Prostate gland (tissue), 2 donors: ENCODE data around the gene PDE6A. TPM values are rescaled to one million over a fixed set of nuclear protein-coding genes. Genes with fewer than 3 reads are reported as not detected.

ENCODE experiments used
- DNase-seq: peaks from one replicate; pipeline ENCODE4 v3.0.0-alpha.2; 2019; ENCODE audit warnings: low spot score
- H3K27ac ChIP-seq, 2 donors: fragments of 200-600 bp; sonication (generic); 2 replicates each; pipeline ENCODE4 v1.5.1; 2017 to 2019
- H3K27me3 ChIP-seq: fragments of 200-600 bp; sonication (generic); replicated peaks from 2 replicates; pipeline ENCODE4 v1.5.1; 2019; ENCODE audit not compliant: insufficient read depth
- H3K36me3 ChIP-seq, 2 donors: fragments of 200-600 bp; sonication (generic); 1 replicate in 1 of 2; 2 replicates in 1 of 2; pipeline versions ENCODE4 v1.5.1 to v1.8.1; 2017 to 2019
- H3K4me1 ChIP-seq: fragments of 200-600 bp; sonication (generic); replicated peaks from 2 replicates; pipeline ENCODE4 v1.5.1; 2019
- H3K4me3 ChIP-seq, 2 donors: fragments of 200-600 bp; sonication (generic); 2 replicates each; pipeline ENCODE4 v1.5.1; 2017 to 2019
- H3K9me3 ChIP-seq: fragments of 200-600 bp; sonication (generic); 2 replicates; pipeline ENCODE4 v1.5.1; 2017
- CTCF ChIP-seq, 4 experiments: fragments of 200-600 bp in 2 of 4; fragments of 450-650 bp in 2 of 4; sonication (generic) in 2 of 4; IDR thresholded peaks; 1 replicate in 3 of 4; 2 replicates in 1 of 4; pipeline ENCODE4 v1.5.1; 2016 to 2019; ENCODE audit warnings: antibody characterized with exemption in 4 of 4, mild to moderate bottlenecking in 2 of 4, moderate library complexity in 2 of 4
- POLR2A ChIP-seq: fragments of 450-650 bp; IDR thresholded peaks from one replicate; pipeline ENCODE4 v1.6.1; 2016; ENCODE audit warnings: antibody characterized with exemption, mild to moderate bottlenecking
- POLR2AphosphoS5 ChIP-seq: sonication (generic); formaldehyde crosslinking; IDR thresholded peaks from one replicate; pipeline ENCODE4 v1.6.1; 2017; ENCODE audit warnings: antibody characterized with exemption
- WGBS: methylation state at CpG from one replicate; pipeline ENCODE4 v1.1.5; 2018; 5-methylcytosine and 5-hydroxymethylcytosine counted together
- intact Hi-C: fragments of 100-400 bp; cut with DNase I; formaldehyde crosslinking; loops from one replicate; pipeline ENCODE4 v1.14.2; 2022
- total RNA-seq, 2 donors: library from RNA; depleted of rRNA; stranded (reverse); fragments of >200 nt; gene quantifications; one replicate each; pipeline ENCODE4 v1.1.0, GENCODE V29; 2016

The PDE6A gene
- total RNA-seq, 2 donors from 2014 or later = 0.91 TPM; not detected in 1

DNA sequence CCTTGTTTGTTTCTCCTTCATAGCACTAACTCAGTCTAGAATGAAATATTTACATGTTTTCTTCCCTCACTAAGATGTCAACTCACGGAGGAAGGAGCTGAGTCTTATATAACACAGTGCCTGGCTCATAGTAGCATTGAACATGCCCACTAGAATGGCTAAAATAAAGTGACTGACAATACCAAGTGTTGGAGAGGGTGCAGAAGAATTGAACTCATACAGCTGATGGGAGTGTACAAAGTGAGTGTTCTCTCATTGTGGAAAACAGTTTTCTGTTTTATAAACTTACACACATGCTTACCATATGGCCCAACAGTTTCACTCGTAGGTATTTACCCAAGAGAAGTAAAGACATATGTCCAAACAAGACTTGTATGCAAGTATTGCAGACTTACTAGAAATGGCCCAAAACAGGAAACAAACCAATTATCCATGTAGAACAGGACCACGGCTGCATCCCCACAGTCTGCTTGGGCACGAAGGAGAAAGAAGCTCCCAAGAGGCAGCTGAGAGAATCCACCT lies 127.0 kb downstream of the PDE6A start:
- no peak for DNase-seq
- Histone ChIP-seq H3K4me3 (no peak overlapping the region), H3K36me3 (no peaks in the 10 kb centered on the region), H3K27me3 (no peaks in the 10 kb centered on the region), H3K27ac (no peak overlapping the region), H3K4me1 (no peaks in the 10 kb centered on the region), H3K9me3 (no peaks in the 10 kb centered on the region)
- 91% methylated on average over 4 of the region's 4 CpGs for WGBS
- intact Hi-C loops = no loop called here
- no peak for TF ChIP-seq POLR2AphosphoS5
- TF ChIP-seq CTCF (IDR thresholded peaks at IDR 0.05) = no peak
- no peak for TF ChIP-seq POLR2A

GRCh38 chr5:149816661-149817060 lies 127.9 kb downstream of the PDE6A start:
- no peaks in the 10 kb centered on the region for H3K4me1 ChIP-seq
- 64% methylated on average over 2 of the region's 2 CpGs for WGBS
- TF ChIP-seq POLR2AphosphoS5 (no peak), CTCF (IDR thresholded peaks at IDR 0.05) (no peak), POLR2A (no peak)
- H3K27me3 ChIP-seq = no peaks in the 10 kb centered on the region
- DNase-seq = no peak
- no peak overlapping the region for H3K27ac ChIP-seq
- no peak overlapping the region for H3K4me3 ChIP-seq
- no peaks in the 10 kb centered on the region for H3K36me3 ChIP-seq
- no peaks in the 10 kb centered on the region for H3K9me3 ChIP-seq
- intact Hi-C loops = no loop called here

GRCh38 chr5:149811453-149811852 lies 133.1 kb downstream of the PDE6A start:
- DNase-seq = no peak
- H3K27ac ChIP-seq = no peak overlapping the region
- WGBS = 74% methylated on average over 3 of the region's 3 CpGs
- no peak overlapping the region for H3K4me3 ChIP-seq
- TF ChIP-seq CTCF (IDR thresholded peaks at IDR 0.05) (no peak), POLR2A (no peak), POLR2AphosphoS5 (no peak)
- no peaks in the 10 kb centered on the region for H3K9me3 ChIP-seq
- intact Hi-C loops = no loop called here
- H3K4me1 ChIP-seq = no peaks in the 10 kb centered on the region
- no peaks in the 10 kb centered on the region for H3K36me3 ChIP-seq
- H3K27me3 ChIP-seq = no peaks in the 10 kb centered on the region

- no peak for DNase-seq
- no peaks in the 10 kb centered on the region for H3K9me3 ChIP-seq
- intact Hi-C loops = no loop called here
- H3K4me3 ChIP-seq = no peak overlapping the region
- 94% methylated on average over 6 of the region's 6 CpGs for WGBS
- no peaks in the 10 kb centered on the region for H3K27me3 ChIP-seq
- H3K27ac ChIP-seq = no peak overlapping the region
- H3K4me1 ChIP-seq = no peaks in the 10 kb centered on the region
- TF ChIP-seq POLR2AphosphoS5 = no peak
- TF ChIP-seq POLR2A = no peak
- TF ChIP-seq CTCF (IDR thresholded peaks at IDR 0.05) = no peak
- no peaks in the 10 kb centered on the region for H3K36me3 ChIP-seq
These were observed 133.7 kb downstream of the PDE6A start for GRCh38 chr5:149810856-149811255.

GRCh38 chr5:149809931-149810691 lies 134.5 kb downstream of the PDE6A start:
- H3K27ac ChIP-seq = no peak overlapping the region
- DNase-seq = no peak
- no peaks in the 10 kb centered on the region for H3K27me3 ChIP-seq
- no peaks in the 10 kb centered on the region for H3K9me3 ChIP-seq
- intact Hi-C loops = no loop called here
- no peak for TF ChIP-seq POLR2AphosphoS5
- no peaks in the 10 kb centered on the region for H3K4me1 ChIP-seq
- no peaks in the 10 kb centered on the region for H3K36me3 ChIP-seq
- H3K4me3 ChIP-seq = no peak overlapping the region
- WGBS = 75% methylated on average over 8 of the region's 8 CpGs
